GM12801 (cell line): Measurements from ENCODE around the gene TGM3.

Experiments used
- TF ChIP-seq, protein P1 (sequence below): IDR thresholded peaks from one replicate; pipeline ENCODE4 v1.5.1; 2011; ENCODE audit warnings: control low read depth; ENCODE audit not compliant: insufficient read length; ENCODE audit errors: extremely low read depth

Gene TGM3

DNA sequence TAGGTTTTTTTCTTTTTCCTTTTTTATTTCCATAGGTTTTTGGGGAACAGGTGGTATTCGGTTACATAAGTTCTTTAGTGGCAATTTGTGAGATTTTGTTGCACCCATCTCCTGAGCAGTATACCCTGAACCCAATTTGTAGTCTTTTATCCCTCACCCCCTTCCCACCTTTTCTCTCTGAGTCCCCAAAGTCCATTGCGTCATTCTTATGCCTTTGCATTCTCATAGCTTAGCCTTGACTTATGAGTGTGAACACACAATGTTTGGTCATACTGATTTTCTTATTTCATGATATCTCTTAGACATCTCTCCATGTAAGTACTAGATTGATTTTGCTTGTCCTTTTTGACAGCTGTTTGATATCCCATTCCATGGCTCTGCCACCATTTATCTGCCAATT lies 27.2 kb downstream of the TGM3 start:
- TF ChIP-seq, protein P1, sequence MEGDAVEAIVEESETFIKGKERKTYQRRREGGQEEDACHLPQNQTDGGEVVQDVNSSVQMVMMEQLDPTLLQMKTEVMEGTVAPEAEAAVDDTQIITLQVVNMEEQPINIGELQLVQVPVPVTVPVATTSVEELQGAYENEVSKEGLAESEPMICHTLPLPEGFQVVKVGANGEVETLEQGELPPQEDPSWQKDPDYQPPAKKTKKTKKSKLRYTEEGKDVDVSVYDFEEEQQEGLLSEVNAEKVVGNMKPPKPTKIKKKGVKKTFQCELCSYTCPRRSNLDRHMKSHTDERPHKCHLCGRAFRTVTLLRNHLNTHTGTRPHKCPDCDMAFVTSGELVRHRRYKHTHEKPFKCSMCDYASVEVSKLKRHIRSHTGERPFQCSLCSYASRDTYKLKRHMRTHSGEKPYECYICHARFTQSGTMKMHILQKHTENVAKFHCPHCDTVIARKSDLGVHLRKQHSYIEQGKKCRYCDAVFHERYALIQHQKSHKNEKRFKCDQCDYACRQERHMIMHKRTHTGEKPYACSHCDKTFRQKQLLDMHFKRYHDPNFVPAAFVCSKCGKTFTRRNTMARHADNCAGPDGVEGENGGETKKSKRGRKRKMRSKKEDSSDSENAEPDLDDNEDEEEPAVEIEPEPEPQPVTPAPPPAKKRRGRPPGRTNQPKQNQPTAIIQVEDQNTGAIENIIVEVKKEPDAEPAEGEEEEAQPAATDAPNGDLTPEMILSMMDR, result no peak

DNA sequence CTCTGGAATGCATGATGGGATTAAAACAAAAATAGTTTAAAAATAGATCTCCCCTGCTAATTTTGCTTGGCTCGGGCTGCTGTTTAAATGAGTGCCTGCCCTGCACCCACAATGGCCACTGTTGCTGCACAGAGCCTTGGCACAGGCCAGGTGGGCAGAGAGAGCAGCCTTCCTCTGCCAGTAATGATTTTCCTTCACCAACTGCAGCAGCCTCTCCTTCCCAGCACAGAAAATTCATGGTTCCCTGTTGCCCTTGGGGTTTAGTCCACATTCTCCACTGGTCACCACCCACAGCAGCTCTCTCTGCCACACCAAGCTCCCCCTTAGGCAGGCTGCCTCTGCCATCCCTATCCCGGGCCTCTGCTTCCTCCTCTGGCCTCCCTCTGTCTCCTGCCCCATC lies 30.2 kb downstream of the TGM3 start:
- TF ChIP-seq, protein P1, result no peak

DNA sequence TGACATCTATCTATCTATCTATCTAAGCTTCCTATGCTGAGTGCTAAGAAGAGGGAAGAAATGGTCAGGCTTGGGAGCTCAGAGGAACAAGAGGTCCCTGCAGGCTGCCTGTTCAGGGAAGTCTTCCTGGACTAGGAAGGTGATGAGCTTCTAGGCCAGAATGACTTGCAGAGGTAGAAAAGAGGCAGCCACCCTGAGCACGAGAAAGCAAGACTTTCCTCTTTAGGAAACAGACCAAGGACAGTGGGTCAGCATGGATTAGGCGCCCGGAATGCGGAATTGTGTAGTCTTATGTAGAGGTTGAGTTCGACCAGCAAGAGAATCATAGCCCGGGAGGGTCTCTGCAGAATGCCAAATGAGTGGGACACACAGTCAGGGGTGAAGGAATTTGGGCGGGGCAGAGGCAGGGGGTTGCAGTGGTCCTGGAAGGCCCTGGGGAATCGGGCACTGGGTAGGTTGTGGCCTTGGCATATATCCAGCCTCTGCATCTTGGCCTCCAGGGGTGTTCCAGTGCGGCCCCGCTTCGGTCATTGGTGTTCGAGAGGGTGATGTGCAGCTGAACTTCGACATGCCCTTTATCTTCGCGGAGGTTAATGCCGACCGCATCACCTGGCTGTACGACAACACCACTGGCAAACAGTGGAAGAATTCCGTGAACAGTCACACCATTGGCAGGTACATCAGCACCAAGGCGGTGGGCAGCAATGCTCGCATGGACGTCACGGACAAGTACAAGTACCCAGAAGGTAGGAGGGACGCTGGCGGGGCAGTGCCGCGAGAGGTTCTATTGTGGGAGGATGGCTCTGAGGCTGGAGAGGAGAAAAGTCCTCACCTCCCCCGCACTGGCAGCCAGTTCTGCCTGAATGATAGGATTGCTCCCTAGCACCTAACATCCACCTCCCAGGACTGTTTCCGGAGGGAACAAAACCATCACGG lies 32.1 kb downstream of the TGM3 start:
- TF ChIP-seq, protein P1, result no peak

DNA sequence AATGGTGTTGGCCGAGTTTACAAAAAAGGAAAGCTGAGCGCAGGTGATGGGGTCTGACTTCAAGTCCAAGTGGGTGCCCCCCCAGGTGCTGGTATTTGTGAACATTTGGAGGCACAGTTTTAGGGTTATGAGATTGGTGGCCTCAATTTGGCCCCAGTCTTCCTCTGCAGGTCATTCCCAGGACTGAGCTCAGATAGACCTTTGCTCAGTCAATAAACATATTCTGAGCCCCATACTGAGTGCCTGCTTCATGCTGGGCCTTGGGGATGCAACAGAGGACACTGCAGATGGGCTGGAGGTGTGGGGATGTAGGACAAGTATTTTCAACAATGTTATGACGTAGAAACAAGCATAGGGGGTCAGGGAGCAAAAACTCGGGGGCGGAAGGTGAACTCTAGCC lies 33.5 kb downstream of the TGM3 start:
- TF ChIP-seq, protein P1, result no peak

DNA sequence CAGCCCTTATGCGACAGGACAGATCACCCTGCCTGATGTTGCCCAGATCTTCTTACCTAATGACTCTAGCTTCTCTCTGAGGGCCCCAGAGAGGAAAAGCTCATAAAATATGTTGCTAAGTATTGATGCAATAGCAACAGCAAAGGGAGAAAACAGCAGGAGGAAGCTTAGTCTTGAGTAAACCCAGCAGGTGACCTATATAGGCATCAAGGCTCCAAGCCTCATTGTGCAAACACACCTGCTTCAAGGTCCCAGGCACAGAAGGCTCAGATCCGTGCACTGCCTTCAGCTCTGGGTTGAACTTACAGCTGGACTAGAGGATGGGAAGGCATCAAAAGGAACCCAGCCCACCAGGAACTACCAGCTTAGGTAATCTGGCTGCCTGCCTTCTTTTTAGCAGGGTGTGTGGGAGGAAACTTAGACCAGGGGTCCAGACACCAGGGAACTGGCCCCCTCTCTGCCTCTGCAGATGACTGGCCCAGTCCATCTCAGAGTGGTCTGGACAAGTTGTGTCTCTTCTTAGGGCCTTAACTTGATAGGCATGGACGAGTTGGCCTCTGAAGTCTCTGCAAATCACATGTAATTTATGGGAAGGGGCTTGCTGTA lies 34.4 kb downstream of the TGM3 start:
- TF ChIP-seq, protein P1, result no peak

DNA sequence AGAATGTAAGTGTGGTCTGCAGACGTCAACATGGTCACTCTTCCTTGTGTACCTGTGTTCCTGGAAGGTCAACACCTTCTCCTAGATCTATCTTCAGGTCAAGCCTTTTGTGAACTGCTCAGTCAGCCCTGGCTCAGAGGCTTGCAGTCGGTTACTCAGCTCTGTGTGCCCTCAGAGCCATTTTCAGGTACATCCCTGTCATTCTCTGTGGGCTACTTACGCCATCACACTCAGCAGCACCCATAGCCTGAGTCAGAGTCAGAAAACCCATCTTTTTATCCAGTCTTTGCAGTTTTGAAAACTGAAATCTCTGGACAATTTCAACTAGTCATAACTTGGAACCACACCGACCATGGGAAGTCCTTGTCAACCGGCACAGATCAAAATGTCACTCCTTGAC lies 35.3 kb downstream of the TGM3 start:
- TF ChIP-seq, protein P1, result no peak

DNA sequence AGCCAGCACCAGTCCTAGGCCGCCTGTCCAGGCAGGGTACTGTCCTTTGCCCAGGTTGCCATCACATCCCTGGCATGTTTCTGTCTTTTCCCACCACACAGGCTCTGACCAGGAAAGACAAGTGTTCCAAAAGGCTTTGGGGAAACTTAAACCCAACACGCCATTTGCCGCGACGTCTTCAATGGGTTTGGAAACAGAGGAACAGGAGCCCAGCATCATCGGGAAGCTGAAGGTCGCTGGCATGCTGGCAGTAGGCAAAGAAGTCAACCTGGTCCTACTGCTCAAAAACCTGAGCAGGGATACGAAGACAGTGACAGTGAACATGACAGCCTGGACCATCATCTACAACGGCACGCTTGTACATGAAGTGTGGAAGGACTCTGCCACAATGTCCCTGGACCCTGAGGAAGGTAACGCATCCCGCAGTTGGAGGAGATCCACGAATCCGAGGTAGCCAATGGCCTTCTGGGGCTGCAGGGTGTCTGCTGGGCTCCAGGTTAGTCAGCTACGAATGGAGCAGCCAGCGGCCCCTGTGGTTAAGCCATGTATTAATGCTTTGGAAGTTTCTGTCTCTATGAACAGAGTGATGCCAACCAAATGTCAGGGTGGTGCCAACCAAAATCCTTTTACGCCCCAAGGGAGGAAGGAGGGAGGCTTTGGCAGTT lies 36.2 kb downstream of the TGM3 start:
- TF ChIP-seq, protein P1, result no peak
